ENCODE data around the gene MID1.

MID1 gene

GRCh38 chrX:10556405-10556804 lies 64.0 kb downstream of the MID1 start:
- Histone ChIP-seq H3K4me3 (ENCODE audit: insufficient read depth, low read length, poor library complexity, severe bottlenecking) (no peak overlapping the region), H3K79me2 (ENCODE audit: insufficient read depth, low read length) (no peaks in the 10 kb centered on the region), H4K20me1 (ENCODE audit: low read depth, low read length) (no peaks in the 10 kb centered on the region), H3K9me2 (replicated peaks; ENCODE audit: insufficient read depth, low read length) (no peaks in the 10 kb centered on the region), H3K27me3 (ENCODE audit: low read length) (no peaks in the 10 kb centered on the region), H2AFZ (ENCODE audit: low read depth, low read length, severe bottlenecking) (no peak overlapping the region), H3K9ac (ENCODE audit: low read length) (no peak overlapping the region), H3F3A (ENCODE audit: insufficient read depth) (no peaks in the 10 kb centered on the region), H3K4me2 (ENCODE audit: low read depth, low read length, poor library complexity, severe bottlenecking) (no peak overlapping the region), H3K9me3 (ENCODE audit: insufficient read depth, low read length) (no peaks in the 10 kb centered on the region), H3K36me3 (ENCODE audit: low read length) (no peaks in the 10 kb centered on the region), H3K27ac (ENCODE audit: low read depth, low read length) (no peak overlapping the region)
- TF ChIP-seq EZH2phosphoT487 (conservative IDR thresholded peaks at IDR 0.05; ENCODE audit: low read length) (no peak), CTCF (IDR thresholded peaks at IDR 0.05; ENCODE audit: insufficient read depth, low read length, poor library complexity, severe bottlenecking) (no peak)

GRCh38 chrX:10555846-10556245 lies 64.5 kb downstream of the MID1 start:
- Histone ChIP-seq H3K9ac (ENCODE audit: low read length) (no peak overlapping the region), H3K36me3 (ENCODE audit: low read length) (no peaks in the 10 kb centered on the region), H4K20me1 (ENCODE audit: low read depth, low read length) (no peaks in the 10 kb centered on the region), H2AFZ (ENCODE audit: low read depth, low read length, severe bottlenecking) (no peak overlapping the region), H3K27me3 (ENCODE audit: low read length) (no peaks in the 10 kb centered on the region), H3K4me3 (ENCODE audit: insufficient read depth, low read length, poor library complexity, severe bottlenecking) (no peak overlapping the region), H3K9me3 (ENCODE audit: insufficient read depth, low read length) (no peaks in the 10 kb centered on the region), H3K9me2 (replicated peaks; ENCODE audit: insufficient read depth, low read length) (no peaks in the 10 kb centered on the region), H3F3A (ENCODE audit: insufficient read depth) (no peaks in the 10 kb centered on the region), H3K79me2 (ENCODE audit: insufficient read depth, low read length) (no peaks in the 10 kb centered on the region), H3K27ac (ENCODE audit: low read depth, low read length) (no peak overlapping the region), H3K4me2 (ENCODE audit: low read depth, low read length, poor library complexity, severe bottlenecking) (no peak overlapping the region)
- TF ChIP-seq EZH2phosphoT487 (conservative IDR thresholded peaks at IDR 0.05; ENCODE audit: low read length): no peak
- TF ChIP-seq CTCF (IDR thresholded peaks at IDR 0.05; ENCODE audit: insufficient read depth, low read length, poor library complexity, severe bottlenecking): no peak

- Histone ChIP-seq H3K27ac (ENCODE audit: low read depth, low read length) (no peak overlapping the region), H3K4me2 (ENCODE audit: low read depth, low read length, poor library complexity, severe bottlenecking) (no peak overlapping the region), H3K9ac (ENCODE audit: low read length) (no peak overlapping the region), H3K4me3 (ENCODE audit: insufficient read depth, low read length, poor library complexity, severe bottlenecking) (no peak overlapping the region), H3K79me2 (ENCODE audit: insufficient read depth, low read length) (no peaks in the 10 kb centered on the region), H2AFZ (ENCODE audit: low read depth, low read length, severe bottlenecking) (no peak overlapping the region), H3F3A (ENCODE audit: insufficient read depth) (no peaks in the 10 kb centered on the region), H3K36me3 (ENCODE audit: low read length) (no peaks in the 10 kb centered on the region), H3K9me3 (ENCODE audit: insufficient read depth, low read length) (no peaks in the 10 kb centered on the region), H3K27me3 (ENCODE audit: low read length) (no peaks in the 10 kb centered on the region), H3K9me2 (replicated peaks; ENCODE audit: insufficient read depth, low read length) (no peaks in the 10 kb centered on the region), H4K20me1 (ENCODE audit: low read depth, low read length) (no peaks in the 10 kb centered on the region)
- TF ChIP-seq EZH2phosphoT487 (conservative IDR thresholded peaks at IDR 0.05; ENCODE audit: low read length) (no peak), CTCF (IDR thresholded peaks at IDR 0.05; ENCODE audit: insufficient read depth, low read length, poor library complexity, severe bottlenecking) (no peak)
Measured at GRCh38 chrX:10554612-10555270, 65.6 kb downstream of the MID1 start.

Data from SU-DHL-6 (cell line).